NCI-H2196 treated with DMSO at 0.1 percent for 48 hours (cell line): ENCODE results near the gene CNOT11.
"Not testable (repeated sequence)": the region's sequence is repeated elsewhere in the genome, so short reads cannot be mapped to it uniquely, and the experiment has no call there.

Experiments
- DNase-seq: peaks from one replicate; lab custom pipeline; 2025; ENCODE audit not compliant: unreplicated experiment; lab: John Stamatoyannopoulos, UW

Gene CNOT11

GRCh38 chr2:101252408-101253012 is at the start of gene CNOT11:
TSS of gene CNOT11 (plus strand) at chr2:101252886. CDS start at chr2:101252965, 79 bp downstream.
- peak; percentile 96 for DNase-seq

DNA sequence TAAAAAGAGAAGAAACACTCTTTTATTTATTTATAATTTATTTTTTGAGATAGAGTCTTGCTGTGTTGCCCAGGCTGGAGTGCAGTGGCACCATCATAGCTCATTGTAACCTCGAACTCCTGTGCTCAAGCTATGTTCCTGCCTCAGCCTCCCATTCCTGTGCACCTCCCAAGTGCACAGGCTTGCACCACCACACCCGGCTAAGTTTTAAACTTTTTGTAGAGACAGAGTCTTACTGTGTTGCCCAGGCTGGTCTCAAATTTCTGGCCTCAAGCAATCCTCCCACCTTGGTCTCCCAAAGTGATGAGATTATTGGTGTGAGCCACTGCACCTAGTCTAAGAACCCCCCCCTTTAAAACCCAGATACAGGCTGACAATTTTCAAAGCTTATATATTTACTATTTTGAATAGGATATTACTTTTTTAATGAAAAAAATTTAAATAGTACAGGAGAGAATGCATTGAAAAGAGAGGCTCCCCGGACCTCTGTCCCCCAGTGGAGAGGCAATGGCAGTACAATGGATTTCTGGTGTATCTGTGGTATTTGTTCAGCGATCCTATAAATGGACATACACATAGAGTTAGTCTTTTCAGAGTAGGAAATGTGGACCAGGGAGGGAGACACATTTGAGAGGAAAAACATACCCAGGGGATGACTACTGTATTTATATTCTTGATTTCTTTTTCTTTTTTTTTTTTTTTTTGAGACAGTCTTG is 48.1 kb upstream of the CNOT11 start:
- no peak for DNase-seq

GRCh38 chr2:101205521-101206479 is 46.9 kb upstream of the CNOT11 start:
- peak; percentile 68 for DNase-seq

GRCh38 chr2:101208830-101209229 is 43.9 kb upstream of the CNOT11 start:
- DNase-seq, result no peak

DNA sequence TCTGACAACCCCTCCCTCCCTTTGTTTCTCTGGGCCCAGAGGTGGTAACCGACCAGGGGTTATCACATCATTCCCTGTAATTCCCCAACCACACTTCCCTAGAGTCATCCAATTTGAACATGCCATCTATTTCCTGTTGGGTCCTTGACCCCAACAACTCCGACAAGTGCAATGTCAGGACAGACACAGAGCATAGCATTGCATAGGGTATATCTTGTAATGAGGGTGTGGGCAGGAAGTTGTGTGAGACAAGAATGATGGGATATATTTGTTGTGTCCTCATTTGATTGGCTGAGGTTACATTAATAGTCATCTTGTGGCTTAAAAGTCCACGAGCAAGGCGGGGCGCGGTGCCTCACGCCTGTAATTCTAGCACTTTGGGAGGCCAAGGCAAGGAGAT is 33.4 kb upstream of the CNOT11 start:
- no peak for DNase-seq

- not testable (repeated sequence) for DNase-seq
Measured at GRCh38 chr2:101220091-101220490, 32.6 kb upstream of the CNOT11 start.

GRCh38 chr2:101223814-101224231 is 28.9 kb upstream of the CNOT11 start:
- DNase-seq, result no peak

DNA sequence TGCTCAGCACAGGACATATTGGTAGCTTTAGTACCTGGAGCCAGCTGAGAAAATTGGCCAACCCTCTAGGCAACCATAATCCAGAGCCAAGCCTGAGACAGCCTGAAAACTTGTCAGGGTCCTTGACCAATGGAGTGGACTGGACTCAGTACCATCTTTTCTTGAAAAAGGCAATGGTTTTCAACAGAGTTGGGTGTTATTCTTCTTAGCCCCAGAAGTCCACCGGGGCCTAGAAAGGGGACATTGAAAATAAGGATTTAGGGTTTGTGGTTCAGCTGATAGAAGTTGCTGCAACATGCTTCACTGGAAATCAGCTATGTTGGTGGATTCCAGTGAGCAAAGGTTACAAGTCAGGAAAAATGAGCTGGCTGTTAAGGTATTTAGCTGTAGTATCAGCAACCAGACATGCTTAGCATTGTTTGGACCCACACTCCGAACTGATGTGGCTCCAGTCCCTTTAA is 22.1 kb upstream of the CNOT11 start:
- no peak for DNase-seq

GRCh38 chr2:101231240-101231639 is 21.4 kb upstream of the CNOT11 start:
- DNase-seq, result no peak

GRCh38 chr2:101231937-101232730 is 20.6 kb upstream of the CNOT11 start:
- no peak for DNase-seq

DNA sequence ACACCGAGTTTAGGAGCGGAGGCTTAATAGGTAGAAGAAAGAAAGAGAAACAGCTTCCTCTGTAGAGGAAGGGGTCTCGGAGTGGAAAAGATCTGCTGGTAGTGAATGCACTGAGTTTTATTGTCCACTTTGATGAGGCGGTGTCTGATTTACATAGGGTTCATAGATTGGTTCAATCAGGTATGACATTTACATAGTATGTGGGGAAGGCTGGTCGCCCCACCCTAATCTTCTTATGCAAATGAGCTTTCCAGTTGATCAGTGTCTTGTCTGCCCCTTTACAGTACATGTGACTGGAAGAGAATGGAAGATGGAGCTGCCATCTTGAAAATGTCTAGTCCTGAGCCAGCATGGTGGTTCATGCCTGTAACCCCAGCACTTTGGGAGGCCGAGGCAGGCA is 19.9 kb upstream of the CNOT11 start:
- no peak for DNase-seq

DNA sequence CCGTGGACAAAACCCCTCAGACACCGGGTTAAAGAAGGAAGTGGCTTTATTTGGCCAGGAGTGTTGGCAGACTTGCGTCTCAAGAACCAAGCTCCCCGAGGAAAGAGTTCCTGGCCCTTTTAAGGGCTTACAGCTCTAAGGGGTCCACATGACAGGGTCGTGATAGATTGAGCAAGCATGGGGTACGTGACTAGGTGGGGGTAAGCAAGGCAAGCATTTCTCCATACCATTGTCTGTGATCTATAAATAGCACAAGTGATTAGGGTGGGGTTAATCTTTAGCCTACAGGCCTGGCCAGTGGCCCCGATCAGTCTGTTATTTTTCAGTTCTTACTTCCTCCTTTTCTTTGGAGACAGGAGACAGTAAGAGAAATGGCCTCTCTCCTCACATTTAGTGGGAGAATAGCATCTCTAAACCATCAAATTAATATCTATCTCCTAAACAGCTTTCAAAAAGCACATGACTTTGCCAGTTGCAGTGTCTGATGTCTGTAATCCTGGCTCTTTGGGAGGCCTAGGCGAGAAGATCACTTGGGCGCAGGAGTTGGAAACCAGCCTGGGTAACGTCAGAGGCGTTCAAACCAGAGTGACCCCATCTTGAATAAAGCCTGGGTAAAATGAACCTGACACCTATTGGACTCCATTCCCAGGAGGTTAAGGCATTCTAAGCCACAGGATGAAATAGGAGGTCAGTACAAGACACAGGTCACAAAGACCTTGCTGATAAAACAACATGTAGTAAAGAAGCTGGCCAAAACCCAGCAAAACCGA is 18.3 kb upstream of the CNOT11 start:
- DNase-seq, result no peak

- not testable (repeated sequence) for DNase-seq
Measured at GRCh38 chr2:101235956-101236355, 16.7 kb upstream of the CNOT11 start.

- DNase-seq, result not testable (repeated sequence)
Measured at GRCh38 chr2:101237944-101238343, 14.7 kb upstream of the CNOT11 start.

DNA sequence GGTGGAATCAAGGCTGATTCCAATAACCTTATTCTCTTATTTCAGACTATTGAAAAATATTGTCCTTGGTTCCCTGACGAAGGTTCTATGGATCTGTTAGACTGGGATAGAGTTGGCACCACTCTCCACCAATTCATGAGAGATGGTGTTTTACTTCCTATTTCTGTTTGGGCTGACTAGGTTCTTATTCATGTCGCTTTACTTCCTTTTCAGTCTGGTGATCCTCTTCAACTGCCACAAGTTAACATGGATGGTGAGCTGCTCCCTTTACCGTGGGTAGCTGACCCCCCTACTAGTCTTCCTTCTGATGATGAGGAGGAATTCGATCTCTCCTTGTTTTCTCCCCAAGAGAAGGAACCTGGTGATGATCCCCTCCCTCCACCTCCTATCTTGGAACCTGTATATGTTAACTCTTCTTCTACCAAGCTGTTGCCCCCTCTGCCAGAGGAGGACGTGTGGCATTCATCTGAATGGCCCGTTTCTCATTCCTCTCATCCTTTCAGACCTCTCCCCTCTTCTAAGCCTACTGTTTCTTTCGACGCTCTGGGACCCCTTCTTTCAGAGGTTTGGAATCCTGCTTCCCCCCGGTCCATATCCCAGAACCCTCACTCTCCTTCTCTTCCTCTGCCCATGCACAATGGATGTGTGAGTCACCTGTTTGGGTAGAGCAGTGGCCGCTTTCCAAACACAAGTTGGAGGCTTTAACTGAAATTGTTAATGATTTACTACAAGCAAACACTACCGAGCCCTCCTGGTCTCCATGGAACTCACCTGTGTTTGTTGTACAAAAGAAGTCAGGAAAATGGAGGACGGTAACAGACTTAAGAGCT is 13.5 kb upstream of the CNOT11 start:
- DNase-seq, result no peak

GRCh38 chr2:101239760-101240118 is 12.9 kb upstream of the CNOT11 start:
- DNase-seq, result not testable (repeated sequence)

DNA sequence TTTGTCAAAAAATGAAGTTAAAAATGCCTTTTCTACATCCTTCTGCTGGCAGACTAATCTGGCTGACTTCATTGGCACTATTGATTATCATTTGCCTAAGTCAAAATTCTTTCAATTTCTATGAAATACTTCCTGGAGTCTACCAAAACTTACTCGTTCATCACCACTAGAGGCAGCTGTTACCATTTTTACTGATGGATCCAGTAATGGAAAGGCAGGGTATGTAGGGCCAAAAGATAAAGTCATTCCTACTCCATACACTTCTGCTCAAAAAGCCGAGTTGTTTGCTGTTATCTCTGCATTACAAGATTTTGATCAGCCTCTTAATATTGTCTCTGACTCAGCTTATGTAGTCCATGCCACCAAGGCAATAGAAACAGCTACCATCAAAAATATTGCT is 12.0 kb upstream of the CNOT11 start:
- not testable (repeated sequence) for DNase-seq

DNA sequence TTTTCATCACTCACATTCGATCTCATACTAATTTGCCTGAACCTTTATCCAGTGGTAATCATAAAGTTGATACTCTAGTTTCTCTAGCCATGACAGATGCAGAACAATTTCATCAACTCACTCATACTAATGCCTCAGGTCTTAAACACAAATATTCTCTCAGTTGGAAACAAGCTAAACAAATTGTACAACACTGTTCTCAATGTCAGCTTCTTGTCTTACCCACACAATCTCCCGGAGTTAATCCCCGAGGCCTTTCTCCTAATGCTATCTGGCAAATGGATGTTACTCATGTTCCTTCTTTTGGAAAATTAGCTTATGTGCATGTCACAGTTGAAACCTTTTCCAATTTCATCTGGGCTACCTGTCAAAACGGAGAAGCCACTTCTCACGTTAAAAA is 11.5 kb upstream of the CNOT11 start:
- no peak for DNase-seq

DNA sequence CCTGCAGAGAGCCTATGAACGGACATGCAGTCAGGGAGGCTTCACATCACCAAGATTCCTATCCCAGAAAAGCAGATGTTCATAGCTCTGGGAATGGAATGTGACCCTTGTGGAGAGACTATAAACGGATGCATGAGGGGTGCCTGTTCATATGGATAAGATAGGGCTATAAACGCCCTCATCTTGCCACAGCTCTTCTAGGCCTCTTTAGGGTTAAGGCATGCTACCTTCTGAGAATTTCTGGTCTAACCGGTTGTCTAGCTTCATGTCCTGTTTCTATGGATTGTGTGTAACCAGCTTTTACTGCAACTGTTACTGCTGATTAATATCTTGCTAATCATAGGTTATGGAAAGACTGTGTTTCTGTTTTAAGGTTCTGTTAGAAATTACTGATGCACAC is 8.3 kb upstream of the CNOT11 start:
- not testable (repeated sequence) for DNase-seq
